CMK (cell line): ENCODE data around the gene PGAP6.
A peak's percentile ranks its signal among the peaks of the same experiment; 100 is the strongest.
"Not testable (repeated sequence)": the region's sequence is repeated elsewhere in the genome, so short reads cannot be mapped to it uniquely, and the experiment has no call there.

Experiments used
- DNase-seq: peaks from one replicate; pipeline ENCODE4 v3.0.0-alpha.2; 2010; ENCODE audit warnings: low read depth

Gene PGAP6, protein sequence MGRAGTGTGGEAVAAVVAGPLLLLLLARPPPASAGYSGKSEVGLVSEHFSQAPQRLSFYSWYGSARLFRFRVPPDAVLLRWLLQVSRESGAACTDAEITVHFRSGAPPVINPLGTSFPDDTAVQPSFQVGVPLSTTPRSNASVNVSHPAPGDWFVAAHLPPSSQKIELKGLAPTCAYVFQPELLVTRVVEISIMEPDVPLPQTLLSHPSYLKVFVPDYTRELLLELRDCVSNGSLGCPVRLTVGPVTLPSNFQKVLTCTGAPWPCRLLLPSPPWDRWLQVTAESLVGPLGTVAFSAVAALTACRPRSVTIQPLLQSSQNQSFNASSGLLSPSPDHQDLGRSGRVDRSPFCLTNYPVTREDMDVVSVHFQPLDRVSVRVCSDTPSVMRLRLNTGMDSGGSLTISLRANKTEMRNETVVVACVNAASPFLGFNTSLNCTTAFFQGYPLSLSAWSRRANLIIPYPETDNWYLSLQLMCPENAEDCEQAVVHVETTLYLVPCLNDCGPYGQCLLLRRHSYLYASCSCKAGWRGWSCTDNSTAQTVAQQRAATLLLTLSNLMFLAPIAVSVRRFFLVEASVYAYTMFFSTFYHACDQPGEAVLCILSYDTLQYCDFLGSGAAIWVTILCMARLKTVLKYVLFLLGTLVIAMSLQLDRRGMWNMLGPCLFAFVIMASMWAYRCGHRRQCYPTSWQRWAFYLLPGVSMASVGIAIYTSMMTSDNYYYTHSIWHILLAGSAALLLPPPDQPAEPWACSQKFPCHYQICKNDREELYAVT

DNA sequence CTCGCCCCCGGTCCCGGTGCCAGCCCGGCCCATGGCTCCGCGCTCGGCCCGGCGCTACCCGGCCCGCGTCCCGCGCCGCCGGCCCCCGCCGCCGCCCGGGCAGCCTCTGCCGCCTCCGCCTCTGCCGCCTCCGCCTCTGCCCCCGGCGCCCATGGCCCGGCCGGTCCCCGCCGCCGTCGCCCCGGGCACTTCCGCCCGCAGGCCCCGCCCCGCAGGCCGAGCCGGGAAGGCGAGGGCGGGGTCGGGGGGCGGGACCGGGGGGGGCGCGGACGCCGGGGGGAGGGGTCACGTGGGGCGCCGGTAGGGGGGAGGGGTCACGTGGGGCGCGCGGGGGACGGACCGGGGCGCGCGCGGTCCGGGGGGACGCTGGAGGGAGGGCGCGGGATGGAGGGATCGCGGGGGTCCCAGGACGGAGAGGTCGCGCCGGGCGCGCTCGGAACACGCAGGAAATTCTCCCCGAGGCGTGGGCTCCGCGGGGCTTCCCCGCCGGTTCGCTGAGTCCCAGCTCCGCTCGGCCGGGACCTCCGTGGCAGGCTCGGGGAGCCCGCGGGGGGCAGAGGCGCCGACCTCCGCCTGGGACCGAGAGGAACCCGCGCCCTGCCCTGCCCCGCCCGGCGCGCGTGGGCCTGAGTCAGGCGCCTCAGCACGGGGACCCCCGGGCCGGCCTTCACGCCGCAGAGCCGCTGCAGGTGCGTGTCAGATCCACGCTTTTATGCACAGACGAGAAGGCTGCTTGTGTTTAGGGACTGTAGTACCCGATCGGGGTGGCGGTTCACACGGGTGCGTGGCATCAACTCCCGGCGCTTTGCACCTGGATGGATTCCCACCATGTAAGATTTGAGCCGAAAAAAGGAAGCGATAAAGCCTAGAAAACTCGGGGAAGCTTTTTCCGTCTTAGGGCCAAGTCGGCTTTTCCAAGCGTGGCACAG, at the start of gene PGAP6:
Gene PGAP6 (minus strand): TSS at position 190 of the 929 bp plus-strand sequence. CDS start 157 bp downstream, at position 33.
- DNase-seq, result no peak

DNA sequence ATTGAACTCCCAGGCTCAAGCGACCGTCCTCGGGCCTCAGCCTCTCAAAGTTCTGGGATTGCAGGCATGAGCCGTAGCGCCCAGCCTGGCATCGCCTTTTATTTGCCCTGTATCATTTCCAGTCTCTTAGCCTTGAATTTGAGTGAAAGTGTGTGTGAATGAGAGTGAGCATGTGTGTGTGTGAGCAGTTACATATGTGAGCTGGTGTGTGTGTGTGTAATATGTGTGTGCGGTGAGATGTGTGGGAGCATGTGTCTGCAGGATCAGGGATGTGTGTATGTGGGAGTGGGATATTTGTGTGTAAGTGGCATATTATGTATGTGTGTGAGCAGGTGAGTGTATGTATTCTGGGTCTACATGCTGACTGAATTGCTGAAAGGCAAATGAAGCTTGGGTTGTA, 49.1 kb upstream of the PGAP6 start:
- DNase-seq, result no peak

DNA sequence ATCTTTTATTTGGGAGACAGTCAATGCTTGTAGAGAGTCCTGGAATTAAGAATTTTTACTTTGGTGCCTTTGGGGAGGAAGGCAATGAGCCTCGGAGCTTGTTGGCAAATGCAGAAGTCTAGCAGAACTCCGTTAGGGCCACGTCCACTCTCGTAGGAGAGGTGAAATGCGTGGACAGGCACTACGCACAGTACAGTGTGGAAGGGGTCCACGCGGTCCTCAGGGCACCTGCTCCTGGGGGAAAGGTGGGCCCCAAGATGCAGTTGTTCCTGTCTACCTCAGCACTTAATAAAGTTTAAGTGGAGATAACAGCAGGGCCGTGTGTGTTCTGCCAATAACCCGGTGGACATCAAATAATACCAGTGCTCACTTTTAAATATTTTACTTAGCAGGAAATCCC, 45.5 kb upstream of the PGAP6 start:
- DNase-seq, result no peak

DNA sequence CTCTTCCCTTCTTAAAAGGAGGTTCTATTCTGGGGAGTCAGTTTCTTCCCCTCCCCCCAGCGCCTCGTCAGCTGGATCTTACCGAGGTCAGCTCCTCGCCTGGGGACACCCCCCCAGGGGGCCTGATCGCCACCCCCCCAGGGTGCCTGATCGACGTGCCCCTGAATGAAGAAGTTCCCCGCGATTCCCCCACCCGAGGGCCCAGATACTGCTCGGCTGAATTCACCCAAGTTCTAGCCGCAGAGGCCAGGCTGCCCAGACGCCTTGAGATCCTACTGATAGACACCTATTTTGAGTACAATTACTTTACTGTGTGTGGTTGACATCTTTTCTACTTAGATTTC, 45.1 kb upstream of the PGAP6 start:
- no peak for DNase-seq

DNA sequence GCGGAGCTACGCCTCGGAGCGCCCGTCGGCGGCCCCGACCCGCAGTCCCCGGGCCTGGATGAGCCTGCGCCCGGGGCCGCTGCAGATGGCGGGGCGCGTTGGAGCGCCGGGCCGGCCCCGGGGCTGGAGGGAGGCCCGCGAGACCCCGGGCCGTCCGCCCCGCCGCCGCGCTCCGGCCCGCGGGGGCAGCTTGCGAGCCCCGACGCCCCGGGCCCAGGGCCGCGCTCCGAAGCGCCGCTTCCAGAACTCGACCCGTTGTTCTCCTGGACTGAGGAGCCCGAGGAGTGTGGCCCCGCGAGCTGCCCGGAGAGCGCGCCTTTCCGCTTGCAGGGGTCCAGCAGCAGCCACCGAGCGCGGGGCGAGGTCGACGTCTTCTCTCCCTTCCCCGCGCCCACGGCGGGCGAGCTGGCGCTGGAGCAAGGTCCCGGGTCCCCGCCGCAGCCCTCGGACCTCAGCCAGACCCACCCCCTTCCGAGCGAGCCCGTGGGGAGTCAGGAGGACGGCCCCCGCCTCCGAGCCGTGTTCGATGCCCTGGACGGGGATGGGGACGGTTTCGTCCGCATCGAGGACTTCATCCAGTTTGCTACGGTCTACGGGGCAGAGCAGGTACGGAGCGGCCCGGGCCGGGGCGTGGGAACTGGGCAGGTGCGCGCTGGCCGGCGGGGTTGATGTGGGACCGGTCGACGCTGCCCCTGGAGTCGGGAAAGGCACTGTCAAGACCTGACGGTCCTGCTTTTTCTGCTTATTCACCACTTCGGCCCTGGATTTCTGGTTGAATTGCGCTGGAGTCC, 44.5 kb upstream of the PGAP6 start:
- no peak for DNase-seq

DNA sequence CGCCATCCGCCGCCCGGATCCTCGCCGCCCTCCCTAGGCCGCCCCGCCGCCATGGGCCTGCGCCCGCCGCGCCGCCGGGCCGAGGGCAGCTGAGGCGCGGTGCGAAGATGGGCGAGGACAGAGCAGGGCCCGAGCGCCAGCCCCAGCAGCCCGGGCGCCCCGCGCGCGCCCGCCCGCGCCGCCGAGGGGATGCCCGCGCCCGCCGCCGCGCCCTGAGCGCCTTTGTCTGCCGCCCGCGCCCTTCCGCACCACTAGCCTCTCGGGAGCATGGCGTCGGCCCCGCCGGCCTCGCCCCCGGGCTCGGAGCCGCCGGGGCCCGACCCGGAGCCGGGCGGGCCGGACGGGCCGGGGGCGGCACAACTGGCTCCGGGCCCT, 43.9 kb upstream of the PGAP6 start:
- no peak for DNase-seq

DNA sequence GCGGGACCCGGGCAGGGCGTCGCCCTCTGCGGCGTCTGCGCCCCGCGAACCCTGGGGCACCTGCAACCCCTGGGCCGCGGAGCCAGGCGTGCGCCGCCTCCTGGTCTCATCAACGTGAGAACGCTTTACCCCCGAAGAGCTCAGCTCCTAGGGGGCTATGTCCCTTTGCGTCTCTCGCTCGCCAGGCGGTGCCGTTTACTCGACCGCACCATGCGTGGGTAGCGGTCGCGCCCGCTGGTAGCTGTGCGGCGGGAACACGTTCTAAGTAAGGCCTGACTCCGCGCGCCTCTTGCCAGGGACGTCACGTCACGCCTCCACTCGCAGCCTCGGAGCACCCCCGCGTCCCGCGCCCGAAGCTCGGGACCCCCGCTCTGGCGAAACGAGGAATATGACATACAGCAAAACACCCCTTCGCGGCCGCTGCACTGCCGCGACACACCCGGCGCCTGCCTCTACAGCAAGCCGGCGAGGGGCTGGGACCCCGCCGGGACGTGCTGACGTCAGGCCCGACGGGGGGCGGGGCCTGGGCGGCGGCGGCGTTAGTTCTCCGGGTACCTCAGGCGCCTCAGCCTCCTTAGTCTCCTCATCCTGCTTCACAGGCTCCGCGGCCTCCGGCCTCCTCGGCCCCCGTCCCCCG, 43.4 kb upstream of the PGAP6 start, which contains the start of gene RAB11FIP3:
Gene RAB11FIP3 (plus strand): TSS at position 568 of the 637 bp plus-strand sequence. CDS start 358 bp downstream, outside the sequence.
- DNase-seq, result peak; percentile 61

DNA sequence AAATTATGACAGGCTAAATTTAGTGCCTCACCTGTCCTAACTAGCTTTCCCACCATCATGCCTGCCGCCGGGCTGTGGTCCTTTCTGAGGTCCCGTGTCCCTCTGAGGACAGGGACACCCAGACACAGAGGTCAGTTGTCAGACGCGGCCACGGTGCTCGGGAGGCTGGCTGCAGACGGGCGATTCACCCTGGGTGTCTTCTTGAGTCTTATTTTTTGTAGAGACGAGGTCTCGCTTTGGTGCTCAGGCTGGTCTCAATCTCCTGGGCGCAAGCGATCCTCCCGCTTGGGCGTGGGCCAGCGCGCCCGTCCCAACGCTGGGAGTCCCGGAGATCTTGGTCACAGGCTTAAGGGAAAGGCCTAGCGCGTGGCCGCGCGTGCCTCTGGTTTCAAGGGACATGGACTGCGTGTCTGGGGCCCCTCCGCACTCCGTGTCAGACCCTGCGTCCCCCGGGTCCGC, 42.9 kb upstream of the PGAP6 start:
- DNase-seq, result no peak

DNA sequence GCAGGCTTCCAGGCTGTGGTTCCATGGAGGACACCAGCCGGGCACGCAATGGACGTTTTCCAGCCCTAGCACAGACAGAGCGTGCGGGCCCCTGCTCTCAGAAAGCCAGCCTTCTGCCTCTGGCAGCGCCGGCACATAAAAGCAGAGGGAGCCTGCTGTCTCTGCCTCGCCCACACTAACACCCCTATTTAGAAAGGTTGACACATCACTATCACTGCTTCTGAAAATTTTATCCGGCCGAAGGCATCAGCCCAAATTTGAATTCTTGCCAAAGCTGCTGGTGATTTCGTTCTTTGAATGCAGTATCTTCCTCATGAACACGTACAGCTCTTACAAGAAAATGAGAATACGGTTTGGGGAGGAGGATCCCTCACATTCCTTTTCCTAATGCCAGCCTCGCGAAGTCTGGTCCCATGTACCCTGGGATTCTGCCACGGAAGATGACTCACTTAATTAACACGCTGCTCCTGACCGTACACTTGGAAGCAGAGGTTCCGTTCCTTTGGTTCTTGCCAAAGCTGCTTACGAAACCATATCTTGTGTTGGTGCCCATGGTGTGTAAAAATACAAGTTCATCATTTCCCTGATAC, 42.4 kb upstream of the PGAP6 start:
- DNase-seq, result no peak

DNA sequence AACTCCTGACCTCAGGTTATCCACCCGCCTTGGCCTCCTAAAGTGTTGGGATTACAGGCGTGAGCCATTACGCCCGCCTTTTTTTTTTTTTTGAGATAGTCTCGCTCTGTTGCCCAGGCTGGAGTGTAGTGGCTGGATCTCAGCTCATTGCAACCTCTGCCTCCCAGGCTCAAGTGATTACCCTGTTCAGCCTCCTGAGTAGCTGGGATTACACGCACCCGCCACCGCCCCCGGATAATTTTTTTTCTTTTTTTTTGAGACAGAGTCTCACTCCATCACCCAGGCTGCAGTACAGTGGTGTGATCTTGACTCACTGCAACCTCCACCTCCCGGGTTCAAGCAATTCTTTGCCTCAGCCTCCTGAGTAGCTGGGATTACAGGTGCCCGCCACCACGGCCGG, 40.4 kb upstream of the PGAP6 start:
- DNase-seq, result not testable (repeated sequence)

DNA sequence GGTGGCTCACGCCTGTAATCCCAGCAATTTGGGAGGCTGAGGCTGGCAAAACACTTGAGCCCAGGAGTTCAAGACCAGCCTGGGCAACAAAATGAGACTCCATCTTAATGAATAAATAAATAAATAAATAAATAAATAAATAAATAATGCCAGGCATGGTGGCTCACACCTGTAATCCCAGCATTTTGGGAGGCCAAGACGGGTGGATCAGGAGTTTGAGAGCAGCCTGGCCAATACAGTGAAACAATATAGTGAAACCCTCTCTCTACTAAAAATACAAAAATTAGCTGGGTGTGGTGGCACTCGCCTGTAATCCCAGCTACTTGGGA, 33.4 kb upstream of the PGAP6 start:
- DNase-seq, result not testable (repeated sequence)

DNA sequence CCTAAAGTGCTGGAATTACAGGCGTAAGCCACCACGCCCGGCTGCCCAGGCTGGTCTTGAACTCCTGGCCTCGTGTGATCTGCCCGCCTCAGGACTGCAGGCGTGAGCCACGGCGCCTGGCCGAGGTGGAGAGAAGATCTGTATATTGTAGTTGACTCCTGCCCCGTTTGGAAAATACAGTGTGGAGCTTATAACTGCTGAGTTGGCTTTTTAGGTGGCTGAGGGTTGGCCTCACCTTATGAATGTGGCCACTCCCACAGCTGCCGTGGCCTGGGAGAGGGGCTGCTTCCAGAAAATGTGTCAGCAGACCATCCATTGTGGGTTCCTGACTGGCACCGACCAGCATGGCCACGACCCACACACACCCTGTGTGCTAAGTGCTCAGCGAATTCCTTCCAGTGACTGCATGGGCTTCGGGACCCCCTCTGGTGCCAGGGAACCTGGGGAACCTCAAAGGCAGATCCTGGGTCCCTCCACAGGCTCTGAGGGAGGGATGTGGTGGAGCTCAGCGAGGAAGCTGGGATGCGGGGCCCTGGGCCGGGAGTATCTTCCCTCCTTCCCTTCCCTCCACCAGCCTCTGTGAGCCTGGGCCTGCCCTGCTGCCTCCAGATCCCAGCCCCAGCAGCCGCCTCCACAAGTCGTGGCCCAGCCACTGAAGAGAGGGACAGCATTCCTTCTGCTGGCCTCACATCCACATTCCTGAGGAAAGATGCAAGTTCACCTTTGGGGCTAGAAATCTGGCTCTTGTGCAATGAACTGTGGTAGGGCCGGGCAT, 32.8 kb upstream of the PGAP6 start:
- no peak for DNase-seq

DNA sequence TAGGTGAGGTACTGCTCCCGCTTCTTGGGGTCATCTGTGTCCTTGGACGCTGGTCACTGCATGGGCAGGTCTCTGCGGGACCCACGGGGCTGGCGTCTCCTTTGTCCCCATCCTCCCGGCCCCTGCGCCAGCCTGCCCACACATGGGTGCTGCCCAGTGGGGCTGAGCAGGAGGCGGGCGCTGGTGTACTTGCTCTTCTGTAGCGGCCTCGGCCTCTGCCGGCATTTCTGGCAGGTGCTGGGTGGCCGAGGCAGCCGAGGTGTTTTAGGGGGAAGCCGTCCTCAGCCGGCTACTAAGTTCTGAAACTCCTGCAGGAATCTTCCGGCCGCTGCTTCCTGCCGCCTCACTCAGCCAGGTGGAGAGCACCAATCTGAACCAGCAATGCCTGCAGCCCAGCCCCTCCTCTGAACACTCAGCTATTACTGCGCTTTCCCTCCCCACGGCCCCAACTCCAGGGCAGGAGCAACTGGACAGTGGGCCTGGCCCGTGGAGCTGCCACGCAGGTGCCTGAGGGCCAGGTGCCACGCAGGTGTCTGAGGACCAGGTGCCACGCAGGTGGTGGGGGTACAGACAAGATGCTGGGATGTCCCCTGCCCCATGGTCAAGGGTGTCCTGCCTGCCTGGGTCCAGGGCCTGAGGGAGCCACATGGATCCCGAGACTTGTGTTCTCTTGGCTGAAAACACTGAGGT, 29.9 kb upstream of the PGAP6 start:
- DNase-seq, result no peak

DNA sequence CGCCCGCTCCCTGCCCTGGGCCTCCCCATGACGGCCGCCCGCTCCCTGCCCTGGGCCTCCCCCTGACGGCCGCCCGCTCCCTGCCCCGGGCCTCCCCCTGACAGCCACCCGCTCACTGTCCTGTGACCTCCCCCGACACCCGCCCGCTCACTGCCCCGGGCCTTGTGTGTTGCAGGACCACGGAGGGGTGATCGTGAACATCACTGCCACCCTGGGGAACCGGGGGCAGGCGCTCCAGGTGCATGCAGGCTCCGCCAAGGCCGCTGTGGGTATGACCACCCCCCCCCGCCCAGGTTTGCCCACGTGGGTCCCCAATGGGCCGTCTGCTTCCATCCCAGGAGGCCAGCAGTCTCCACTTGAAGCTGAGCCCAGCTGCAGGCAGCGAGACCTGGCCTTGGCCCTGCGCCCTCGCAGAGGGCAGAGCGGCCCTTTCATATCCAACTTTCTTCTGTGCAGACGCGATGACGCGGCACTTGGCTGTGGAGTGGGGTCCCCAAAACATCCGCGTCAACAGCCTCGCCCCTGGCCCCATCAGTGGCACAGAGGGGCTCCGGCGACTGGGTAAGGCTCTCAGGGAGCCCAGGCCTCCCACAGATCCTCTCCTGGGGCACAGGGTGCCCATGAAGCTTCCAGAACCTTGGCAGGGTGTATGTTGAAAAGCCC, 28.9 kb upstream of the PGAP6 start:
- DNase-seq, result no peak

DNA sequence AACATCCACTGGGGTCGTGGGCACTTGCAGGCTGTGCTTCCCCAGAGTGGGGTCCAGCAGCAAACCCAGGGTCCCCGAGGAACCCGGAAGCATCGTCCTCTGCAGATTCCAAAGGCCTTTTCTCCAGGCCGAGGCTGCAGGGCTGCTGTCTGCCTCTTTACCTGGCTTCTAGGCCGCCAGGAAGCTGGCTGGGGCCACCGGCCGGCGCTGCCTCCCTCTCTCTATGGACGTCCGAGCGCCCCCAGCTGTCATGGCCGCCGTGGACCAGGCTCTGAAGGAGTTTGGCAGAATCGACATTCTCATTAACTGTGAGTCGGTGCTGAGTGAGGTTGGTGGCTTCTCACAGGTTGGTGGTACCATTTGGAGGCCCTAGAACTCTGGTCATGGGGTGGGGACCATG, 25.5 kb upstream of the PGAP6 start:
- no peak for DNase-seq

DNA sequence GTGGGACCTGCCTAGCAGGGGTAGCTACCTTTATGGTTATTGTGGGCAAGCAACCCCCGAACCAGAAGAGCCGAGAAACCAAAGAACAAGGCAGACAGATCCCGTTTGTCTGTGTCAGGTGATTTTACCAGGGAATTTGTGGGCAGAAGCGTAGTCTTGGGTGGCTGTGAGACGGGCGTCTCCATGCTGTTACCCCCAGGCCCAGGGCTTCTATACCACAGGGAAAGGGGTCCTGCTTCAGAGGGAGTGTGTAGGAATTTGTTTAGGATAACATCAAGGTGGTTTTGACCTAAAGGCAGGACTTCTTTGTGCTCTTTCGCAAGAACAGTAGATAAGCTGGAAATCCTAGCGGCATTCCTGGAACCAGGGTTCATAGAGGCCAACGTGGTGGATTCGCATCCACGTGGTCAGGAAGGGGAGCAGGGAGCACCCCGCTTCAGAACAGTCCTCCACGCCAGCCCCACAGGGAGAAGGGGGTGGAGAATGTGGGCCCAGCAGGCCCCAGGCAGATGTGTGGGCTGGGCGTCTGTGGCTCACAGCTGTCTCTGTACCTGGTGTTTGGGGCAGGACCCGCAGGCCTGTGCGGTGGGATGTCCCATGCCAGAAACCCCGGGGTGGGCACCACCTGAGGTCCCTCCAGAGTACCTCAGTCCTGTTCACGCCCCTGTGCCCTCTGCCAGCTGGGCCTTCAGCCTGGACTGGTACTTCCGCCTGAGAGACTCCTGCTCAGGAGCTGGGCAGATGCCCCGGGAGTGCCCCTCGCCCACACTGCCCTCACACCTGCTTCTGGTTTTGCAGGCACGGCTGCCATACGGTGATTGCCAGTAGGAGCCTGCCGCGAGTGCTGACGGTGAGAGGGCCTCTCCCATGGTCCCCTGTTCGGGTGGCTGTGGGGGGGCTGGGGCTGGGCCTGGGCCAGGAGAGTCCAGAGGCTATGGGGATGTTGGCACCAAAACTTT, 24.0 kb upstream of the PGAP6 start:
- DNase-seq, result no peak

DNA sequence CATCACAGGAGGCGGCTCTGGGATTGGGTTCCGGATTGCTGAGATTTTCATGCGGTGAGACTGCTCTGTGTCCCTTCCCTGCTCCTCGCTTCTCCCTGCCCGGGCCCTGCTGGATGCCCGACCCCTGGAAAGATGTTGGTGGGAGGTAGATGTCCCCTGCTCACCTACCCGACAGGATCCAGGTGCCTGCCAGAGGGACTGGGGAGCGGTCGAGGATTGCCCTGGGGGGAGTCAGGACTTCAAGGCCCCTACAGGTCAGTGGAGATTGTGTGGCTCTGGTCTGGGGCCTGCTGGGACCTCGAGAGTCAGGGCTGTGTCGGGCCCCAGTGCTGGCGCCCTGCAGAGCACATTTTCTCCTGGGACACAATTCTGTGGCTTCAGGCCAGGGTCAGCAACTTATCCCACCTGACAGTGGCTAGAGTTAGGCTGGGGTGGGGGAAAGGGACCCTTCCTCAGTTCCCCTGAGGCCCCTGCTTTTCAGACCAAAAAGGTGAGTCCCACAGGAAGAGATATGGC, 23.3 kb upstream of the PGAP6 start:
- no peak for DNase-seq
